ENCODE measurements around the gene SBF2.

The SBF2 gene

DNA sequence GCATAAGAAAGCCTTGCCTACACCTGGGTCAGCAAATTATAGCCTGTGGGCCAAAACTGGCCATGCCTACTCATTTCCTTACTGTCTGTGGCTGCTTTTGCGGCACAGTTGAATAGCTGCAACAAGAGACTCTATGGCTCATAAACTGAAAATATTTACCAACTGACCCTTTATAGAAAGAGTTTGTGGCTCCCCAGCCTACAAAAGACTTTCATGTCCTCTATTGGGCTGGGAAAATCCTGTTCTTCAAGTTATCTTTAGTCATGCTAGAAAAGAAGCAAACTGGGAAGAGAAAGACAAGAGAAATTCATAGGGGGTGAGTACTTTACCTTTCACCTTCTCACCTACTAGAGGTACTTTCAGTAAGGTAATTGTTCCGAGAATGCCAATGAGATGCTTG is 455.1 kb downstream of the SBF2 start:
- TF ChIP-seq CTCF (IDR thresholded peaks at IDR 0.05; ENCODE audit: control insufficient read depth, insufficient read depth, low read depth, low read length, missing control alignments): no peak
- no peak overlapping the region for H3K4me3 ChIP-seq (ENCODE audit: control insufficient read depth, low read depth, low read length)
- no peak for DNase-seq (ENCODE audit: low read depth)

GRCh38 chr11:9838229-9838628 is 455.8 kb downstream of the SBF2 start:
- H3K4me3 ChIP-seq (ENCODE audit: control insufficient read depth, low read depth, low read length): no peak overlapping the region
- TF ChIP-seq CTCF (IDR thresholded peaks at IDR 0.05; ENCODE audit: control insufficient read depth, insufficient read depth, low read depth, low read length, missing control alignments): no peak
- DNase-seq (ENCODE audit: low read depth): no peak

DNA sequence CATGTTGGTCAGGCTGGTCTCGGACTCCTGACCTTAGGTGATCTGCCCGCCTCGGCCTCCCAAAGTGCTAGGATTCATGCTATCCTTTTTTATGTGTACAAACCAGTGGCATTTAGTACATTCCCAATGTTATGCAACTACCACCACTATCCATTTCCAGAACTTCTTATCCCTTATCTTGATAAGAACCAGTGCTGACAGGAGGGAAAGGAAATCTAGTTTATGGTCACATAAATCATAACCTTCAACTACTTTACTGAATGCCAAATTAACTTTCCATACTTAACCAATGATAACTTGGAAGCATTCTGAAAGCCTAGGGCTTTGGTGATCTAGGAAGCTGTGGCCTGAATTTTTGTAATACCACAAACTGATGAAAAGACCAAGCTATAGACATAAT is 459.7 kb downstream of the SBF2 start:
- no peak for TF ChIP-seq CTCF (IDR thresholded peaks at IDR 0.05; ENCODE audit: control insufficient read depth, insufficient read depth, low read depth, low read length, missing control alignments)
- DNase-seq (ENCODE audit: low read depth): no peak
- no peak overlapping the region for H3K4me3 ChIP-seq (ENCODE audit: control insufficient read depth, low read depth, low read length)

- H3K4me3 ChIP-seq (ENCODE audit: control insufficient read depth, low read depth, low read length): no peak overlapping the region
- no peak for TF ChIP-seq CTCF (IDR thresholded peaks at IDR 0.05; ENCODE audit: control insufficient read depth, insufficient read depth, low read depth, low read length, missing control alignments)
- DNase-seq (ENCODE audit: low read depth): no peak
Measured at GRCh38 chr11:9831122-9831521, 462.9 kb downstream of the SBF2 start.

DNA sequence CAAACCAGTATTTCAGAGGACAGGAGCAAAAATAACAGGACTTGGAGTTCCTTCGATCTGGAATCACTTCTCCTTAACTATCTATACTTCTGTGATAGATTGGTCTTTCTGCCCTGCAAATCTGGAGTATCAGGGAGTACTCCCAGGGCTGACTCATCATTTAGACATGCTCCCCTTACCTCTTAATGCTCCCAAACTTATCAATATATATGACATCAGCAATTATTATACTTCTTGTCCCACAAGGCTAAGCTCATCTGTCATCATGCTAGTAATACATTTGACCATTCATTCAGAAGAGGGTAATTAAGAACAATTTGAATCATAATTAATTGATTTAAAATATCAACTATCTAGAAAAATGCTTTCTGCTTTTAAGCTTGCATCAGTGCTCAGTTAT is 466.3 kb downstream of the SBF2 start:
- TF ChIP-seq CTCF (IDR thresholded peaks at IDR 0.05; ENCODE audit: control insufficient read depth, insufficient read depth, low read depth, low read length, missing control alignments): no peak
- H3K4me3 ChIP-seq (ENCODE audit: control insufficient read depth, low read depth, low read length): no peak overlapping the region
- DNase-seq (ENCODE audit: low read depth): no peak

DNA sequence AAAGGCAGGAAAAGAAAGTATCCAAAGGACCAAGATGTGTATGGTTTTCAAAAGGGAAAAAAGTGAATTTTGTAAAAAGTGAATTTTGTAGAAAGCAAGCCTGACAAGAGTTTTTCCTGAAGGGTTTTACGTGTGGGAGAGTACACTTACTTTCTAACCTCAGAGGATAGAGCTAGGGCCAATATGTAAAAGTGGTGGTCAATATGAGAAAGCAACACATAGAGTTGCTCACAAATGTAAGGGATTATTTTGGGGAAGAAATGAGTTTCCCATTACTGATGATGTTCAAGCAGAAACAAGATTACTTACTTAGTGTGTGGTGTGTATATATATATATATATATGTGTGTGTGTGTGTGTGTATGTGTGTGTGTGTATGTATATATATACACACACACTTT is 467.6 kb downstream of the SBF2 start:
- H3K4me3 ChIP-seq (ENCODE audit: control insufficient read depth, low read depth, low read length): no peak overlapping the region
- DNase-seq (ENCODE audit: low read depth): no peak
- no peak for TF ChIP-seq CTCF (IDR thresholded peaks at IDR 0.05; ENCODE audit: control insufficient read depth, insufficient read depth, low read depth, low read length, missing control alignments)

DNA sequence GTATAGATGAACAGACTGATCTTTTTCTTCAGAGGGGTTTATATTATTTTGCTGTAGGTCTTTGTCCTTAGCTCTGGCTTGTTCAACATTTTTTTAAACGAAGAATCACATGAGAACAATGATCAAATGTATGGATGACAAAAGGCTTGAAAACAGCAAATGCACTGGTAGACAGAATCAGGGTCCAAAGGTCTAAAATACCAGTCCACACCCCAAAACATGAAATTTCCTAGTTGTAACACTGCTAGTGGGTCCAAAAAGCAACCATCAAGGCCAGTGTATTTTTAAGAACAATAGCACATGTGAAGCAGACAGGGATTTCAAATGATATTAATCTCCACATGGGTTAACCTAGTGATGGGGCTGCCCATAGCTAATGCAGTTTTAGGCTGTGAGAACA is 468.1 kb downstream of the SBF2 start:
- no peak overlapping the region for H3K4me3 ChIP-seq (ENCODE audit: control insufficient read depth, low read depth, low read length)
- no peak for TF ChIP-seq CTCF (IDR thresholded peaks at IDR 0.05; ENCODE audit: control insufficient read depth, insufficient read depth, low read depth, low read length, missing control alignments)
- no peak for DNase-seq (ENCODE audit: low read depth)

Data from AG09309 (cell line).